Neural cell (in vitro differentiated cells): ENCODE measurements around the gene TENT5A. TPM values are rescaled to one million over a fixed set of nuclear protein-coding genes. Genes with fewer than 3 reads are reported as not detected.

Source experiments
- H2AFZ ChIP-seq: fragments of 200-600, 300-800 bp; sonication (generic), shearing (Covaris generic); 2 replicates; pipeline ENCODE4 v1.6.0; 2014; ENCODE audit warnings: low read depth, mild to moderate bottlenecking, antibody characterized with exemption, low read length, moderate library complexity
- H3F3A ChIP-seq: fragments of 200-600 bp; shearing (Covaris generic); 2 replicates; pipeline ENCODE4 v1.6.1; 2016; ENCODE audit warnings: mild to moderate bottlenecking, moderate library complexity, mixed read lengths, antibody characterized with exemption, low read length; ENCODE audit not compliant: insufficient read depth, poor library complexity, severe bottlenecking
- H3K27ac ChIP-seq: fragments of 200-600, 300-800 bp; sonication (generic), shearing (Covaris generic); 2 replicates; pipeline ENCODE4 v1.5.1; 2014; ENCODE audit warnings: mild to moderate bottlenecking, low read length, moderate library complexity
- H3K27me3 ChIP-seq: fragments of 300-800, 200-600 bp; sonication (generic), shearing (Covaris generic); 2 replicates; pipeline ENCODE4 v1.6.0; 2014; ENCODE audit warnings: mild to moderate bottlenecking, low read depth, low read length, moderate library complexity; ENCODE audit not compliant: insufficient read depth
- H3K36me3 ChIP-seq: fragments of 300-800, 200-600 bp; sonication (generic), shearing (Covaris generic); 2 replicates; pipeline ENCODE4 v1.5.1; 2014; ENCODE audit warnings: mild to moderate bottlenecking, antibody characterized with exemption, low read length, moderate library complexity; ENCODE audit not compliant: insufficient read depth
- H3K4me2 ChIP-seq: fragments of 300-800, 200-600 bp; sonication (generic), shearing (Covaris generic); 2 replicates; pipeline ENCODE4 v1.6.0; 2014; ENCODE audit warnings: mild to moderate bottlenecking, low read length
- H3K4me3 ChIP-seq: fragments of 300-800, 200-600 bp; sonication (generic), shearing (Covaris generic); 2 replicates; pipeline ENCODE4 v1.5.1; 2014; ENCODE audit warnings: mild to moderate bottlenecking, low read length, moderate library complexity
- H3K79me2 ChIP-seq: fragments of 200-600 bp; shearing (Covaris generic); replicated peaks from 2 replicates; pipeline ENCODE4 v1.6.0; 2014; ENCODE audit warnings: mild to moderate bottlenecking, low read length, moderate library complexity; ENCODE audit not compliant: insufficient read depth
- H3K9ac ChIP-seq: fragments of 300-800, 200-600 bp; sonication (generic), shearing (Covaris generic); 2 replicates; pipeline ENCODE4 v1.6.1; 2016; ENCODE audit warnings: mild to moderate bottlenecking, low read length, mixed read lengths
- H3K9me2 ChIP-seq: fragments of 200-600 bp; shearing (Covaris generic); 2 replicates; pipeline ENCODE4 v1.6.1; 2016; ENCODE audit warnings: mild to moderate bottlenecking, low read length, mixed read lengths; ENCODE audit not compliant: insufficient read depth
- H3K9me3 ChIP-seq: fragments of 200-600, 300-800 bp; sonication (generic), shearing (Covaris generic); 2 replicates; pipeline ENCODE4 v1.6.1; 2016; ENCODE audit warnings: mild to moderate bottlenecking, mixed run types, low read length, moderate library complexity, mixed read lengths
- H4K20me1 ChIP-seq: fragments of 200-600 bp; shearing (Covaris generic); 2 replicates; pipeline ENCODE4 v1.6.1; 2016; ENCODE audit warnings: mild to moderate bottlenecking, mixed run types; ENCODE audit not compliant: insufficient read depth
- CTCF ChIP-seq: fragments of 450-650 bp; IDR thresholded peaks from 2 replicates; pipeline ENCODE4 v1.5.1; 2014; ENCODE audit warnings: antibody characterized with exemption, mild to moderate bottlenecking, moderate library complexity; ENCODE audit not compliant: poor library complexity, severe bottlenecking
- EP300 ChIP-seq: fragments of 450-650 bp; conservative IDR thresholded peaks from 2 replicates; pipeline ENCODE4 v1.6.1; 2014; ENCODE audit warnings: antibody characterized with exemption, mild to moderate bottlenecking, moderate library complexity; ENCODE audit not compliant: poor library complexity, severe bottlenecking
- EZH2 ChIP-seq: fragments of 200-600, 300-800 bp; shearing (Covaris generic), sonication (generic); IDR thresholded peaks from 2 replicates; pipeline ENCODE4 v1.6.1; 2014; ENCODE audit warnings: antibody characterized with exemption, low read length, borderline replicate concordance, mild to moderate bottlenecking; ENCODE audit not compliant: insufficient read depth, poor library complexity, severe bottlenecking
- MXI1 ChIP-seq: fragments of 450-650 bp; conservative IDR thresholded peaks from 2 replicates; pipeline ENCODE4 v1.6.1; 2014; ENCODE audit warnings: antibody characterized with exemption, mild to moderate bottlenecking; ENCODE audit not compliant: poor library complexity, severe bottlenecking
- POLR2AphosphoS5 ChIP-seq: IDR thresholded peaks from 2 replicates; pipeline ENCODE4 v1.6.1; 2012
- RAD21 ChIP-seq: fragments of 450-650 bp; conservative IDR thresholded peaks from 2 replicates; pipeline ENCODE4 v1.6.1; 2014; ENCODE audit warnings: antibody characterized with exemption, mild to moderate bottlenecking, moderate library complexity
- REST ChIP-seq: IDR thresholded peaks from 2 replicates; pipeline ENCODE4 v1.6.1; 2012; ENCODE audit warnings: borderline replicate concordance
- SMC3 ChIP-seq: fragments of 450-650 bp; conservative IDR thresholded peaks from 2 replicates; pipeline ENCODE4 v1.6.1; 2014; ENCODE audit warnings: antibody characterized with exemption, mild to moderate bottlenecking, moderate library complexity; ENCODE audit not compliant: poor library complexity
- TAF1 ChIP-seq: IDR thresholded peaks from 2 replicates; pipeline ENCODE4 v1.6.1; 2012; ENCODE audit warnings: low read depth
- polyA plus RNA-seq: library from polyadenylated mRNA; depleted of rRNA; stranded (reverse); fragments of >200 nt; gene quantifications from 2 replicates; pipeline ENCODE4 v1.2.3, GENCODE V29; 2014

Gene TENT5A
- polyA plus RNA-seq, 1 donor from 2014 or later = 0.47 TPM

- H3K4me2 ChIP-seq = no peak overlapping the region
- no peak overlapping the region for H3K27ac ChIP-seq
- H3K9me2 ChIP-seq = no peaks in the 10 kb centered on the region
- no peaks in the 10 kb centered on the region for H3F3A ChIP-seq
- no peak overlapping the region for H2AFZ ChIP-seq
- no peaks in the 10 kb centered on the region for H3K79me2 ChIP-seq
- H3K36me3 ChIP-seq = no peaks in the 10 kb centered on the region
- no peaks in the 10 kb centered on the region for H3K9me3 ChIP-seq
- no peak for TF ChIP-seq EP300
- TF ChIP-seq TAF1 = no peak
- no peak for TF ChIP-seq POLR2AphosphoS5
- no peak for TF ChIP-seq MXI1
- no peak for TF ChIP-seq CTCF
- TF ChIP-seq EZH2 = no peak
- TF ChIP-seq RAD21 = no peak
- no peak for TF ChIP-seq REST
- no peak for TF ChIP-seq SMC3
- no peaks in the 10 kb centered on the region for H4K20me1 ChIP-seq
- no peak overlapping the region for H3K4me3 ChIP-seq
- no peaks in the 10 kb centered on the region for H3K27me3 ChIP-seq
- no peak overlapping the region for H3K9ac ChIP-seq
These were observed 16.6 kb downstream of the TENT5A start for GRCh38 chr6:81735756-81736380.

DNA sequence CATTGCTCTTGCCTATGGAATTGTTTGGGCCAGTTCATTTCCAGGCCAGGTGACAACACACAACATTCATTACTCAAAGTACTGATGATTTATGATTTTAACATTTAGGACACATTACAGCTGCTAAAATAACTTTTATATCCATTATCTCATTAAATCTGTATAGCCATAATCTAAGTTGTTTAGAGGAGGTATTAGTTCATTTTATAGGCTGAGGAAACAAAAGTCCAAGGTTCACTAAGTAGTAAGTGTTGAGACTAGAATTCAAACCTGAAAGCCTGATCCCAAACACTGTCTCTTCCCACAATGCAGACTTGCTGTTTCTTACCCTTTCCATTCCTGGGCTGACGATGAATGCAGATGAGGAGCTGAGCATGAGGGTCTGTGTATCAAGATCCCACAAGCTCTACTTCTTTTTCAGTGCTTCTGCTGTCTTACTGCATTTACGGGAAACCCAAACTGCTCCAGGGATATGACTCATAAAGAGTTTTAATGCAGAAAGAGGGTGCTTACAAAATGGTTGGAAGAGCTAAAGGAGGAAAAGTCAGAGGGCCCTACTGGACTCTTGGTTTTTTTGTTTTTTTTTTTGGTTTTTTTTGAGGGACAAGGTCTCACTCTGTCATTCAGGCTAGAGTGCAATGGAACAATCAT, 17.9 kb downstream of the TENT5A start:
- H3F3A ChIP-seq = no peaks in the 10 kb centered on the region

More for the DNA sequence above, 17.9 kb downstream of the TENT5A start:
- no peak overlapping the region for H3K4me2 ChIP-seq
- H3K9me2 ChIP-seq = no peaks in the 10 kb centered on the region
- no peaks in the 10 kb centered on the region for H3K27me3 ChIP-seq
- no peak overlapping the region for H2AFZ ChIP-seq
- no peaks in the 10 kb centered on the region for H3K36me3 ChIP-seq
- no peak overlapping the region for H3K9ac ChIP-seq
- TF ChIP-seq POLR2AphosphoS5 (no peak), CTCF (no peak), MXI1 (no peak), TAF1 (no peak), RAD21 (no peak), EP300 (no peak), SMC3 (no peak), REST (no peak), EZH2 (no peak)
- H3K4me3 ChIP-seq = no peak overlapping the region
- H3K9me3 ChIP-seq = no peaks in the 10 kb centered on the region
- no peaks in the 10 kb centered on the region for H4K20me1 ChIP-seq
- no peaks in the 10 kb centered on the region for H3K79me2 ChIP-seq
- no peak overlapping the region for H3K27ac ChIP-seq
